HepG2 (cell line): Measurements from ENCODE around the gene CDK10. TPM values are rescaled to one million over a fixed set of nuclear protein-coding genes. Genes with fewer than 3 reads are reported as not detected.

Experiments used
- AHR ChIP-seq: IDR thresholded peaks from 2 replicates; pipeline ENCODE4 v1.6.1; 2018; ENCODE audit warnings: missing genetic modification reagents, missing compliant biosample characterization
- ATRX ChIP-seq: sonication (generic); formaldehyde crosslinking; IDR thresholded peaks from 2 replicates; pipeline ENCODE4 v1.4.0; 2020; ENCODE audit warnings: missing genetic modification reagents, borderline replicate concordance
- BORCS8-MEF2B ChIP-seq: sonication (generic); formaldehyde crosslinking; IDR thresholded peaks from 2 replicates; pipeline ENCODE4 v1.8.0; 2022; ENCODE audit warnings: mild to moderate bottlenecking, missing genetic modification reagents
- EZH2 ChIP-seq: conservative IDR thresholded peaks from 2 replicates; pipeline ENCODE4 v1.6.1; 2012; ENCODE audit warnings: mild to moderate bottlenecking, low read depth, low read length, moderate library complexity
- FIP1L1 ChIP-seq: fragments of 200-400 bp; formaldehyde crosslinking; IDR thresholded peaks from 2 replicates; pipeline ENCODE4 v1.6.1; 2018; ENCODE audit warnings: low read depth, mild to moderate bottlenecking, low read length, moderate library complexity, borderline replicate concordance; ENCODE audit not compliant: insufficient read depth
- FOXA3 ChIP-seq: IDR thresholded peaks from 2 replicates; pipeline ENCODE4 v1.6.1; 2016; ENCODE audit warnings: missing genetic modification reagents, missing compliant biosample characterization
- HIVEP1 ChIP-seq: sonication (generic); formaldehyde crosslinking; IDR thresholded peaks from 2 replicates; pipeline ENCODE4 v1.4.0; 2020; ENCODE audit warnings: mild to moderate bottlenecking, missing genetic modification reagents
- HMGXB4 ChIP-seq, 2 experiments: sonication (generic) in 1 of 2; formaldehyde crosslinking in 1 of 2; IDR thresholded peaks; 2 replicates each; pipeline versions ENCODE4 v1.4.0 to v1.6.1; 2018 to 2020; ENCODE audit warnings: missing genetic modification reagents in 2 of 2, borderline replicate concordance in 1 of 2, low read depth in 1 of 2, mild to moderate bottlenecking in 1 of 2, missing biosample characterization in 1 of 2
- HOXA5 ChIP-seq: sonication (generic); formaldehyde crosslinking; IDR thresholded peaks from 2 replicates; pipeline ENCODE4 v1.4.0; 2020; ENCODE audit warnings: missing genetic modification reagents
- KLF16 ChIP-seq, 2 experiments: sonication (generic) in 1 of 2; formaldehyde crosslinking in 1 of 2; IDR thresholded peaks; 2 replicates each; pipeline versions ENCODE4 v1.6.1 to v1.8.0; 2016 to 2023; ENCODE audit warnings: missing genetic modification reagents in 2 of 2, missing compliant biosample characterization in 1 of 2
- MTA1 ChIP-seq: sonication (generic); formaldehyde crosslinking; IDR thresholded peaks from 2 replicates; pipeline ENCODE4 v1.4.0; 2020; ENCODE audit warnings: missing genetic modification reagents, mild to moderate bottlenecking, borderline replicate concordance
- NFYC ChIP-seq: IDR thresholded peaks from 2 replicates; pipeline ENCODE4 v1.6.1; 2016; ENCODE audit warnings: missing genetic modification reagents, missing compliant biosample characterization
- PCBP2 ChIP-seq: fragments of 200-400 bp; formaldehyde crosslinking; optimal IDR thresholded peaks from 2 replicates; pipeline ENCODE3; 2018; ENCODE audit warnings: low read length, low read depth; ENCODE audit not compliant: poor library complexity, severe bottlenecking
- RARG ChIP-seq: sonication (generic); formaldehyde crosslinking; IDR thresholded peaks from 2 replicates; pipeline ENCODE4 v1.4.0; 2020; ENCODE audit warnings: low read depth, mild to moderate bottlenecking, missing genetic modification reagents
- REXO4 ChIP-seq: sonication (generic); formaldehyde crosslinking; IDR thresholded peaks from 2 replicates; pipeline ENCODE4 v1.8.0; 2022; ENCODE audit warnings: missing genetic modification reagents, mild to moderate bottlenecking, borderline replicate concordance
- RFXAP ChIP-seq: sonication (generic); formaldehyde crosslinking; IDR thresholded peaks from 2 replicates; pipeline ENCODE4 v1.4.0; 2020; ENCODE audit warnings: missing genetic modification reagents, borderline replicate concordance
- SETDB1 ChIP-seq: sonication (generic); formaldehyde crosslinking; IDR thresholded peaks from 2 replicates; pipeline ENCODE4 v1.5.1; 2020; ENCODE audit warnings: missing genetic modification reagents, mild to moderate bottlenecking, borderline replicate concordance
- SKI ChIP-seq: fragments of 450-650 bp; IDR thresholded peaks from one replicate; pipeline ENCODE4 v1.6.1; 2018; ENCODE audit warnings: mild to moderate bottlenecking; ENCODE audit not compliant: partially characterized antibody
- TBL1XR1 ChIP-seq: fragments of 150-350 bp; IDR thresholded peaks from 2 replicates; pipeline ENCODE4 v1.6.1; 2014; ENCODE audit warnings: borderline replicate concordance, low read length; ENCODE audit not compliant: partially characterized antibody
- ZFP36L1 ChIP-seq: sonication (generic); formaldehyde crosslinking; IDR thresholded peaks from 2 replicates; pipeline ENCODE4 v1.8.0; 2022; ENCODE audit warnings: mild to moderate bottlenecking, missing genetic modification reagents, moderate library complexity
- ZFP62 ChIP-seq: sonication (generic); formaldehyde crosslinking; IDR thresholded peaks from 2 replicates; pipeline ENCODE4 v1.4.0; 2020; ENCODE audit warnings: missing genetic modification reagents
- ZNF138 ChIP-seq: sonication (generic); formaldehyde crosslinking; IDR thresholded peaks from 2 replicates; pipeline ENCODE4 v1.5.0; 2020; ENCODE audit warnings: mild to moderate bottlenecking, low read depth, missing genetic modification reagents
- ZNF317 ChIP-seq: sonication (generic); formaldehyde crosslinking; IDR thresholded peaks from 2 replicates; pipeline ENCODE4 v1.5.0; 2020; ENCODE audit warnings: mild to moderate bottlenecking, missing genetic modification reagents
- ZNF335 ChIP-seq: sonication (generic); formaldehyde crosslinking; IDR thresholded peaks from 2 replicates; pipeline ENCODE4 v1.4.0; 2020; ENCODE audit warnings: missing genetic modification reagents
- ZNF652 ChIP-seq: IDR thresholded peaks from 2 replicates; pipeline ENCODE4 v1.6.1; 2016; ENCODE audit warnings: low read depth, borderline replicate concordance
- ZNF768 ChIP-seq: sonication (generic); formaldehyde crosslinking; IDR thresholded peaks from 2 replicates; pipeline ENCODE4 v1.4.0; 2020; ENCODE audit warnings: missing genetic modification reagents
- ZNF790 ChIP-seq: sonication (generic); formaldehyde crosslinking; IDR thresholded peaks from 2 replicates; pipeline ENCODE4 v1.8.0; 2022; ENCODE audit warnings: missing genetic modification reagents, mild to moderate bottlenecking, borderline replicate concordance
- ZSCAN22 ChIP-seq: sonication (generic); formaldehyde crosslinking; IDR thresholded peaks from 2 replicates; pipeline ENCODE4 v1.4.0; 2020; ENCODE audit warnings: mild to moderate bottlenecking, missing genetic modification reagents
- polyA plus RNA-seq, 8 experiments: library from polyadenylated mRNA; depleted of rRNA in 3 of 8; stranded (reverse) in 7 of 8; unstranded in 1 of 8; fragments of >200 nt; fragmentation: Illumina TruSeq in 4 of 8; extraction: Trizol in 4 of 8; gene quantifications; 2 replicates each; pipeline versions ENCODE4 v1.2.1 to v1.2.3, GENCODE V29; 2011 to 2016; ENCODE audit warnings: low read depth in 4 of 8, missing spikeins in 1 of 8, mixed read lengths in 1 of 8; ENCODE audit not compliant: insufficient read depth in 1 of 8
- total RNA-seq, 5 experiments: library from RNA; depleted of rRNA; stranded (reverse); fragments of >200 nt; fragmentation: Illumina TruSeq; extraction: Trizol; gene quantifications; 2 replicates each; pipeline ENCODE4 v1.2.3, GENCODE V29; 2016; ENCODE audit warnings: low read depth in 1 of 5
- TF ChIP-seq, protein P1 (sequence below): IDR thresholded peaks from 2 replicates; pipeline ENCODE4 v1.6.1; 2016; ENCODE audit warnings: low read depth, borderline replicate concordance

The CDK10 gene
- total and polyA plus RNA-seq, 2 of the 13 experiments (the other 11 are each of a cell fraction or from before 2014, with no cell fraction given): 2.5 to 3.9 TPM

DNA sequence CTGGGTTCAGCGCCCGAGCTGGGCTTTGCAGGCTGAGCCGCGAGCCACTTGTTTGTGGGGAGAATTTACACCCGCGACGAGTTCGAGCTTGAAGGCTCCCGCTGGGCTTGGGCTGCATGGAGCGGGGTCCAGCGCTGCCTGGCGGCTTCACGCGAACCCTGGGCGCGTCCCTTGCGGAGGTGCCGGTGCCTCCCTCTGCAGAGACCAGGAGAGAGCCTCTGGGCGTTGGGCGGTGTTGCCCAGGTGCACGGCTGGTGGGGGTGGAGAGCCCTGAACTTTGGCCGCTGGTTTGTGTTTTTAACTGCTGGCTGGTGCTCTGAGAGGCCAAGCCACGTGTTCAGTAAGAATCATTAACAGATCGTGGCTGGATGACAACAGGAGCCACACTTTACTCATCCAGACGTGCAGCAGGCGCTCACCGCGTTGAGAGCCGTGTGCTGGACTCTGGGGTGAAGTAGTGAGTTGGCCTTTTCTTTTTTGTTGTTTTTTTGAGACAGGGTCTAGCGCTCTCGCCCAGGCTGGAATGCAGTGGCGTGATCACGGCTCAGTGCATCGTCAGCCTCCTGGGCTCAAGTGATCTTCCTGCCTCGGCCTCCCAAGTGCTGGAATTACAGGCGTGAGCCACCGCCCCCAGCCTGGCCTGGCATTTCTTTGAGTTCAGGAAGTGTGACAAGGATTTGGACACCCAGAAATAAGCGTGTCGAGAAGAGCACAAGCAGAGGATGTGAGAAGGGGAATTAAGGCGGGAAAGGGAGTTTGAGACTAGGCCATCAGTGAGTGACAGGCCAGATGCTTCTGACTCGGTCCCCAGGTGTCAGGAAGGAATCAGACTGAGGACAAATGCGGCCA is 827 bp downstream of the CDK10 start (continued):
- TF ChIP-seq ZFP62 (CRISPR knock-in tag): 0 out of 2 replicates have a peak, but pooled peaks have one; percentile 69
- TF ChIP-seq HOXA5: peak; percentile 99
- TF ChIP-seq ZNF790 (CRISPR knock-in tag): peak; percentile 92; the same call in 1 of the 2 replicates
- TF ChIP-seq ZNF138 (CRISPR knock-in tag): no peak; the same call in 1 of the 2 replicates
- no peak; the same call in 1 of the 2 replicates for TF ChIP-seq AHR (CRISPR knock-in tag)
- peak; percentile 75; the same call in 1 of the 2 replicates for TF ChIP-seq ZNF768 (CRISPR knock-in tag)
- peak; percentile 82; the same call in 1 of the 2 replicates for TF ChIP-seq ZSCAN22
- TF ChIP-seq PCBP2: no peak
- TF ChIP-seq REXO4 (CRISPR knock-in tag): peak; percentile 96
- TF ChIP-seq RARG: peak; percentile 94; the same call in 1 of the 2 replicates
- TF ChIP-seq FIP1L1: 0 out of 2 replicates have a peak, but pooled peaks have one; percentile 86
- peak; percentile 93 for TF ChIP-seq ZNF335 (CRISPR knock-in tag)
- peak; percentile 55; the same call in 1 of the 2 replicates for TF ChIP-seq ZNF652 (CRISPR knock-in tag)
- TF ChIP-seq KLF16 (CRISPR knock-in tag; IDR thresholded peaks at IDR 0.05): peak; percentile 72 to 100; a peak in 2 of 4 replicates
- TF ChIP-seq MTA1: peak; percentile 92
- peak; percentile 87 for TF ChIP-seq FOXA3 (CRISPR knock-in tag)
- TF ChIP-seq RFXAP: peak; percentile 97
- peak; percentile 99 for TF ChIP-seq ZFP36L1 (CRISPR knock-in tag)
- TF ChIP-seq ATRX: no peak
- no peak for TF ChIP-seq EZH2
- TF ChIP-seq SKI: peak; percentile 94
- TF ChIP-seq ZNF317 (CRISPR knock-in tag): peak; percentile 96
- peak; percentile 98 for TF ChIP-seq HIVEP1
- TF ChIP-seq TBL1XR1: peak; percentile 62
- peak; percentile 90 to 92; a peak in 3 of 4 replicates for TF ChIP-seq HMGXB4 (CRISPR knock-in tag; IDR thresholded peaks at IDR 0.05; ENCODE audit: borderline replicate concordance in 1 of 2, low read depth in 1 of 2)
- TF ChIP-seq SETDB1 (CRISPR knock-in tag): 0 out of 2 replicates have a peak, but pooled peaks have one; percentile 54
- peak; percentile 55; the same call in 1 of the 2 replicates for TF ChIP-seq NFYC (CRISPR knock-in tag)
- TF ChIP-seq BORCS8-MEF2B (CRISPR knock-in tag): peak; percentile 99
- TF ChIP-seq, protein P1, sequence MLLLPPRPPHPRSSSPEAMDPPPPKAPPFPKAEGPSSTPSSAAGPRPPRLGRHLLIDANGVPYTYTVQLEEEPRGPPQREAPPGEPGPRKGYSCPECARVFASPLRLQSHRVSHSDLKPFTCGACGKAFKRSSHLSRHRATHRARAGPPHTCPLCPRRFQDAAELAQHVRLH (CRISPR knock-in tag): peak; percentile 98
